Upper lobe of left lung (tissue), 6 donors: ENCODE results near the gene KLK1. TPM values are rescaled to one million over a fixed set of nuclear protein-coding genes. Genes with fewer than 3 reads are reported as not detected.
A peak's percentile ranks its signal among the peaks of the same experiment; 100 is the strongest.

Source experiments
- ATAC-seq, 2 donors: fragments of 200-7000 bp; cut with Tn5 transposase; one replicate each; pipeline ENCODE4 v1.9.1; 2022; ENCODE audit warnings: mild to moderate bottlenecking in 2 of 2, moderate library complexity in 2 of 2; ENCODE audit not compliant: low FRiP score in 2 of 2
- DNase-seq, 2 donors: peaks; one replicate each; pipeline ENCODE4 v3.0.0-alpha.2; 2019 to 2020
- H3K27ac ChIP-seq, 4 donors: fragments of 200-600 bp; sonication (generic); one replicate each; pipeline ENCODE4 v1.5.1; 2016 to 2019
- H3K27me3 ChIP-seq, 4 donors: fragments of 200-600 bp; sonication (generic); one replicate each; pipeline ENCODE4 v1.5.1; 2017 to 2019
- H3K36me3 ChIP-seq, 4 donors: fragments of 200-600 bp; sonication (generic); one replicate each; pipeline ENCODE4 v1.5.1; 2016 to 2019
- H3K4me1 ChIP-seq, 4 donors: fragments of 200-600 bp; sonication (generic); one replicate each; pipeline ENCODE4 v1.5.1; 2018 to 2019
- H3K4me3 ChIP-seq, 4 donors: fragments of 200-600 bp; sonication (generic); one replicate each; pipeline ENCODE4 v1.5.1; 2017 to 2019; ENCODE audit warnings: mild to moderate bottlenecking in 2 of 4, moderate library complexity in 1 of 4
- H3K9me3 ChIP-seq, 4 donors: fragments of 200-600 bp; sonication (generic); one replicate each; pipeline ENCODE4 v1.5.1; 2018 to 2019
- CTCF ChIP-seq, 6 experiments: fragments of 450-650 bp in 4 of 6; fragments of 200-600 bp in 2 of 6; sonication (generic) in 2 of 6; IDR thresholded peaks; one replicate each; pipeline ENCODE4 v1.5.1; 2016 to 2019; ENCODE audit warnings: antibody characterized with exemption in 6 of 6
- EP300 ChIP-seq, 4 donors: sonication (generic); formaldehyde crosslinking; IDR thresholded peaks; one replicate each; pipeline ENCODE4 v1.5.1; 2017; ENCODE audit warnings: antibody characterized with exemption in 4 of 4, control low read depth in 2 of 4
- POLR2A ChIP-seq, 4 donors: fragments of 450-650 bp; IDR thresholded peaks; one replicate each; pipeline ENCODE4 v1.5.1; 2016 to 2017; ENCODE audit warnings: antibody characterized with exemption in 4 of 4, mild to moderate bottlenecking in 2 of 4
- POLR2AphosphoS5 ChIP-seq, 2 donors: sonication (generic); formaldehyde crosslinking; IDR thresholded peaks; one replicate each; pipeline ENCODE4 v1.5.1; 2017; ENCODE audit warnings: antibody characterized with exemption in 2 of 2
- WGBS, 2 donors: methylation state at CpG; one replicate each; pipeline ENCODE4 v1.1.5; 2017 to 2018; 5-methylcytosine and 5-hydroxymethylcytosine counted together
- total RNA-seq, 6 donors: library from RNA; depleted of rRNA in 4 of 6; stranded (reverse); fragments of >200 nt in 4 of 6; gene quantifications; one replicate each; pipeline versions ENCODE4 v1.1.0 to v1.2.1, GENCODE V29; 2016 to 2021
- donor health status: DM: no; HTN: no; CAD: no; lungs with moderate emphysema.
- donor health status: DM: no; HTN: yes; CAD: no; lungs with severe emphysema.

KLK1 gene
- 1 to 10 TPM in 3 of 6 donors, not detected in 3; 1.3 to 3.3 (median 2.0) TPM for total RNA-seq

DNA sequence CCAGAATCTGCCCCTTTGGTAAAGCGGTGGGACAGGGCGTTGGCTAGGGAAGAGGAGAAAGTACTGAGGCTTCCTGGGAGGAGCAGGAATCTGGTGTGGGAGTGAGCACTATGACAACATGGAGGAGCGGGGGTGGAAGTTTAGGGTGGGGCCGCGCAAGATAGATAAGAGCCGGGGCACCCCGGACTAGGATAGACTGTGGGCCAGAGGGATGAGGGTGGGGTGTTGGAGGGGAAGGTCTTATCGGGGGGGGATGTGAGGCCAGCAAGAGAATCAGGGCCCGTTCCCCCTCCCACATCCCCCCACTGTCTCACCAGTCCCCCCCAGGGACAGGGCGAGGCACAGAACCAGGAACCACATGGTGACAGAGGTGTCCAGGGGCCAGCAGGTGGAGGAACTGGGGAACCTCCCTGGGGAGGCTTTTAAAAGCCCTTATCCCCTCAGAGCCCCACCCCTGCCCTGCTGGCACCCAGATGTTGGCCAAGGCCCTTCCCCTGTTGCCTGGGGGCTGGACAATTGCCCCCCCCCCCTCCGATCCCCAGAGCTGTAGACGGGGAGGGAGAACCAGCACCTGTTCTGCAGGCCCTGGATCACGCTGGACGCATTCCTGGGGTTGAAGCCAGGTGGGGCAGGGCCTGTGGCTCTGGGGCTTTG, at the start of gene KLK1:
KLK1 (minus strand) TSS at position 399 of the 654 bp plus-strand sequence; CDS start at position 360, 39 bp downstream.
- H3K9me3 ChIP-seq = no peaks in the 10 kb centered on the region
- DNase-seq = no peak
- 56 to 69% methylated on average over 12 to 13 of the region's 14 CpGs for WGBS, 2 donors
- peak in 1 of 2 donors; percentile 48 for ATAC-seq
- H3K4me3 ChIP-seq = no peak within 1 kb of the TSS
- H3K36me3 ChIP-seq = no peaks in the 10 kb centered on the region
- TF ChIP-seq EP300 (IDR thresholded peaks at IDR 0.05) = no peak
- H3K4me1 ChIP-seq = peaks cover 0 to 6% (median 2%) of the 10 kb centered on the region in 4 donors
- no peak within 1 kb of the TSS for H3K27ac ChIP-seq
- peaks cover 0 to 31% (median 8%) of the 10 kb centered on the region in 4 donors for H3K27me3 ChIP-seq

DNA sequence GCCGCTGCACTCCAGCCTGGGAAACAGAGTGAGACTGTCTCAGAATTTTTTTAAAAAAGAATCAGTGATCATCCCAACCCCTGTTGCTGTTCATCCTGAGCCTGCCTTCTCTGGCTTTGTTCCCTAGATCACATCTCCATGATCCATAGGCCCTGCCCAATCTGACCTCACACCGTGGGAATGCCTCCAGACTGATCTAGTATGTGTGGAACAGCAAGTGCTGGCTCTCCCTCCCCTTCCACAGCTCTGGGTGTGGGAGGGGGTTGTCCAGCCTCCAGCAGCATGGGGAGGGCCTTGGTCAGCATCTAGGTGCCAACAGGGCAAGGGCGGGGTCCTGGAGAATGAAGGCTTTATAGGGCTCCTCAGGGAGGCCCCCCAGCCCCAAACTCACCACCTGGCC, 49.5 kb upstream of the KLK1 start, which contains the start of gene KLK2:
KLK2 (plus strand) TSS at position 384 of the 400 bp plus-strand sequence. CDS start 35 bp downstream, outside the sequence.
- no peaks in the 10 kb centered on the region for H3K4me1 ChIP-seq
- H3K27ac ChIP-seq = no peak within 1 kb of the TSS
- no peaks in the 10 kb centered on the region for H3K9me3 ChIP-seq
- no peaks in the 10 kb centered on the region for H3K36me3 ChIP-seq
- WGBS, 2 donors = 67% methylated on average over 2 to 3 of the region's 3 CpGs
- H3K27me3 ChIP-seq = no peaks in the 10 kb centered on the region
- H3K4me3 ChIP-seq = no peak within 1 kb of the TSS
- ATAC-seq (peak in 1 of 2 donors; percentile 22), DNase-seq (no peak)
- TF ChIP-seq EP300 (IDR thresholded peaks at IDR 0.05) (no peak), CTCF (IDR thresholded peaks at IDR 0.05) (no peak), POLR2A (IDR thresholded peaks at IDR 0.05) (no peak), POLR2AphosphoS5 (IDR thresholded peaks at IDR 0.05) (no peak)

- Histone ChIP-seq H3K4me1 (no peaks in the 10 kb centered on the region), H3K9me3 (no peaks in the 10 kb centered on the region), H3K4me3 (no peak overlapping the region), H3K27me3 (no peaks in the 10 kb centered on the region), H3K36me3 (no peaks in the 10 kb centered on the region), H3K27ac (no peak overlapping the region)
- ATAC-seq (no peak), DNase-seq (peak in 1 of 2 donors; percentile 76)
- TF ChIP-seq EP300 (IDR thresholded peaks at IDR 0.05) (no peak), POLR2AphosphoS5 (IDR thresholded peaks at IDR 0.05) (no peak), POLR2A (IDR thresholded peaks at IDR 0.05) (no peak), CTCF (IDR thresholded peaks at IDR 0.05) (no peak)
- WGBS, 2 donors = 57 to 77% methylated on average over 11 to 25 of the region's 26 CpGs
These were observed 47.0 kb upstream of the KLK1 start for GRCh38 chr19:50870417-50871089.

- no peaks in the 10 kb centered on the region for H3K36me3 ChIP-seq
- H3K9me3 ChIP-seq = no peaks in the 10 kb centered on the region
- DNase-seq (no peak), ATAC-seq (no peak)
- no peak overlapping the region for H3K4me3 ChIP-seq
- H3K27me3 ChIP-seq = no peaks in the 10 kb centered on the region
- H3K27ac ChIP-seq = no peak overlapping the region
- TF ChIP-seq POLR2AphosphoS5 (IDR thresholded peaks at IDR 0.05) = no peak
- no peak for TF ChIP-seq POLR2A (IDR thresholded peaks at IDR 0.05)
- TF ChIP-seq CTCF (IDR thresholded peaks at IDR 0.05) = no peak
- TF ChIP-seq EP300 (IDR thresholded peaks at IDR 0.05) = no peak
- 78 to 79% methylated on average over 4 of the region's 4 CpGs for WGBS, 2 donors
- H3K4me1 ChIP-seq = no peaks in the 10 kb centered on the region
These were observed 45.9 kb upstream of the KLK1 start for GRCh38 chr19:50869479-50869878.

- H3K27ac ChIP-seq = no peak overlapping the region
- TF ChIP-seq CTCF (IDR thresholded peaks at IDR 0.05) = no peak
- no peak for TF ChIP-seq POLR2A (IDR thresholded peaks at IDR 0.05)
- TF ChIP-seq EP300 (IDR thresholded peaks at IDR 0.05) = no peak
- TF ChIP-seq POLR2AphosphoS5 (IDR thresholded peaks at IDR 0.05) = no peak
- no peak for DNase-seq
- no peaks in the 10 kb centered on the region for H3K27me3 ChIP-seq
- ATAC-seq = no peak
- no peaks in the 10 kb centered on the region for H3K36me3 ChIP-seq
- H3K9me3 ChIP-seq = no peaks in the 10 kb centered on the region
- H3K4me1 ChIP-seq = no peaks in the 10 kb centered on the region
- 71 to 75% methylated on average over 7 of the region's 7 CpGs for WGBS, 2 donors
- H3K4me3 ChIP-seq = no peak overlapping the region
These were observed 38.1 kb upstream of the KLK1 start for GRCh38 chr19:50861496-50862286.
